Stimulated activated naive CD8-positive, alpha-beta T cell treated with anti-CD3 and anti-CD28 coated beads, Interleukin-15, Interleukin-2, amounts not matched to agents 100 U/mL and 50 U/mL, for 24 hours (primary cell): Measurements from ENCODE around the gene PPP4C.

ENCODE experiments used
- ATAC-seq: fragments of 150-1000 bp; cut with Tn5 transposase; one replicate; pipeline ENCODE4 v1.10.0; 2021
- DNase-seq: peaks from one replicate; pipeline ENCODE4 v3.0.0; 2021

The PPP4C gene

GRCh38 chr16:30082545-30083090, 6.8 kb downstream of the PPP4C start:
- ATAC-seq = no peak
- no peak for DNase-seq

- DNase-seq (no peak), ATAC-seq (no peak)
These were observed 7.6 kb downstream of the PPP4C start for GRCh38 chr16:30083216-30084055.

DNA sequence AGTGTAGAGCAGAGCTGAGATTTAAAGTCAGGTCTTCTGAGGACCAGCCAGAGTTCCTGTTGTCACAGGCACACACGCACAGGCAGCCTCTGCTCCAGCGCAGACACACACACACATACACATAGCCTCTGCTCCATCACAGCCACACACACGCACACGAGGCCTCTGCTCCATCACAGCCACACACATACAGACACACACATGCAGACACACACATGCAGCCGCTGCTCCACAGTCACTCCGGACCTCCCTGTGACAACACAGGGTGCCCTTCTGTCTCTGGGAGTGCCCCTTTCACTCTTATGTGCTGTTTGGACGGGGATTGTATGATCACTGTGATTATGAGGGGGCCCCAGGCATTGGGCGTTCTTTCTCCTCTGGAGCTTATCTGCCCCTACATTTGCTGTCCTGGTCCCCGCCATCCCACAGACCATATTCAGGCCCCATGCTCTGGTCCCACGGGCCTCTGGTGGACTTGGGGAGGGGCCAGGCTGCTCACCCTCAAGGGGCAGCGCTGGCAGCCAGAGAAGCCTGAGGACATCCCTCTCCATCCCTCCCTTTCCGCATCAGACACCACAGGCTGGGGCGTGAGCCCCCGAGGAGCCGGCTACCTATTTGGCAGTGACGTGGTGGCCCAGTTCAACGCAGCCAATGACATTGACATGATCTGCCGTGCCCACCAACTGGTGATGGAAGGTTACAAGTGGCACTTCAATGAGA, 8.5 kb downstream of the PPP4C start:
- no peak for ATAC-seq
- DNase-seq = no peak

GRCh38 chr16:30084816-30085159, 9.0 kb downstream of the PPP4C start:
- DNase-seq = no peak
- no peak for ATAC-seq

GRCh38 chr16:30085247-30085646, 9.5 kb downstream of the PPP4C start:
- DNase-seq = no peak
- no peak for ATAC-seq

DNA sequence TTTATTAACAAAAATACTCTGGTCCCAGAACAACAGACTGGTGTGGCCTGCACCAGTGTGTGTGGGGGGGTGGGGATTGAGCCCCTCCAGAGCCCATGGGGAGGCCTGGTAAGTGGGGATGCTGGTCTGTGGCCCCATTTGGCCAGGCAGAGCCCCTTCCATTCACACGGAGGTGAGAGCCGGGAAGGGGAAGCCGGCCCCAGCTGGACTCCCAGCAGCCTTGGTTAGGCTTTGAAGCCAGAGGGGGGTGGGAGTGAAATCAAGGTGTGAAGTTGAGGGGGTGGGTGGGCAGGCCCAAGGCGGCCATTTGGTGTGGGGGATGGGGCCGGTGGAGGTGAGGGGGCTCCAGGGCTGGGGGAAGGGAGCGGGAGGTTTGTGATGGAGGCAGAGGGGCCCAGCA, 10.0 kb downstream of the PPP4C start:
- DNase-seq = no peak
- no peak for ATAC-seq

- ATAC-seq = no peak
- DNase-seq = no peak
These were observed 10.7 kb downstream of the PPP4C start for GRCh38 chr16:30086291-30087140.

DNA sequence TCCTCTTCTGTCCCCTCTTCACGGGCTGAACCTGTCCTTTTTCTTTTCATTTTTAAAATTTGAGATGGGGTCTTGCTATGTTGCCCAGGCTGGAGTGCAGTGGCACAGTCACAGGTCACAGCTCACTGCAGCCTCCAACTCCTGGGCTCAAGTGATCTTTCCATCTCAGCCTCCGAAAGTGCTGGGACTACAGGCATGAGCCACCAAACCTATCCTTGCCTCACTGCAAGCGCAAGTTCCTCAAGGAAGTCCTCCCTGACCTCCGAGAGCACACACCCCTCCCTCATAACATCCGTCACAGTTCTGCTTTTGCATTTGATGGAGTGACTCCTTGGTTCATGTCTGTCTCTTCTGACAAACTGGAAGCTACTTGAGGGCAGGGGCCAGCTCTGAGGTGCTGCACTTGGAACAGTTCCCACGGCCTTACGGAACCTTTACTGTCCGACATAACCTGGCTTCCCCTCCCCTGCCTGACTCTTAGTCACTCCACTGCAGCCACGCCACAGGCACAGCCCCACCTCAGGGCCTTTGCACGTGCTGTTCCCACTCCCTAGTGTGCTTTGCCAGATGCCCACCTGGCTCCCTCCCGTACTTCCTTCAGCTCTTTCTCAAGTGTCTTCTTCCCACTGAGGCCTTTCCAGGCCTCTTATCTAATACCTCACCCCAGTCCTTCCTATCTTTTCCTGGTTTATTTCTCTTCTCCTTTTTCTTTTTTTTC, 11.5 kb downstream of the PPP4C start:
- ATAC-seq (no peak), DNase-seq (no peak)

- DNase-seq = no peak
- no peak for ATAC-seq
These were observed 12.5 kb downstream of the PPP4C start for GRCh38 chr16:30088237-30088831.

DNA sequence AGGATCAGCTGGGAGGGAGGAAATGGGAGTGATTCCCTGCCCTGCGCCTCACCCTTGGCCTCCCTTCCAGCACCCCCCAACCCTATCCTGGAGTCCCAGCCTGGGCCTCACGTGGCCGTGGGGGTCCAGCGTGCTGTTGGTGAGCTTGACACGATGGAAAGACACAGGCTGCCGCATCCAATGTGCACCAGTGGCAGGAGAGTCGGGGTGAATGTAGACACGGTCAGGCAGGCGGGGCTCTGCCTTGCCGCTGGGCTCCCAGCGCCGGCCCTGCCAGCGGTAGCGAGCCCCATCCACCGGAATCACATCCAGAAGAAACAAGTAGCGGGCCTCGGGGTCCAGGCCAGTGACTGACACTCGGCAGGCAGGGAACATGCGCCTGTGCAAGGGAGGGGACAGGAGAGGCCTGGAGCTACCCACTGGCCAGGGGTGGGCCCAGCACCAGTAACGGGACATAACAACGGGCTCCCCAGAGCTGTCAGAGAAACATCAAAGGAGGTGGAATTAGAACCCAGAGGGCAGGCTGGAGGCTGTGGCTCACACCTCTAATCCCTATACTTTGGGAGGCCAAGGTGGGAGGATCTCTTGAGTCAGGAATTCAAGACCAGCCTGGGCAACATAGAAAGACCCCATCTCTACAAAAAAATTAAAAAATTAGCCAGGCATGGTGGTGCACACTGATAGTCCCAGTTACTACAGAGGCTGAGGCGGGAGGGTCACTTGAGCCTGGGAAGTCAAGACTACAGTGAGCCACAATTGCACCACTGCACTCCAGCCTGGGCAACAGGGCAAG, 13.2 kb downstream of the PPP4C start:
- ATAC-seq = no peak
- no peak for DNase-seq

- ATAC-seq (no peak), DNase-seq (no peak)
These were observed 15.0 kb downstream of the PPP4C start for GRCh38 chr16:30090610-30091331.

DNA sequence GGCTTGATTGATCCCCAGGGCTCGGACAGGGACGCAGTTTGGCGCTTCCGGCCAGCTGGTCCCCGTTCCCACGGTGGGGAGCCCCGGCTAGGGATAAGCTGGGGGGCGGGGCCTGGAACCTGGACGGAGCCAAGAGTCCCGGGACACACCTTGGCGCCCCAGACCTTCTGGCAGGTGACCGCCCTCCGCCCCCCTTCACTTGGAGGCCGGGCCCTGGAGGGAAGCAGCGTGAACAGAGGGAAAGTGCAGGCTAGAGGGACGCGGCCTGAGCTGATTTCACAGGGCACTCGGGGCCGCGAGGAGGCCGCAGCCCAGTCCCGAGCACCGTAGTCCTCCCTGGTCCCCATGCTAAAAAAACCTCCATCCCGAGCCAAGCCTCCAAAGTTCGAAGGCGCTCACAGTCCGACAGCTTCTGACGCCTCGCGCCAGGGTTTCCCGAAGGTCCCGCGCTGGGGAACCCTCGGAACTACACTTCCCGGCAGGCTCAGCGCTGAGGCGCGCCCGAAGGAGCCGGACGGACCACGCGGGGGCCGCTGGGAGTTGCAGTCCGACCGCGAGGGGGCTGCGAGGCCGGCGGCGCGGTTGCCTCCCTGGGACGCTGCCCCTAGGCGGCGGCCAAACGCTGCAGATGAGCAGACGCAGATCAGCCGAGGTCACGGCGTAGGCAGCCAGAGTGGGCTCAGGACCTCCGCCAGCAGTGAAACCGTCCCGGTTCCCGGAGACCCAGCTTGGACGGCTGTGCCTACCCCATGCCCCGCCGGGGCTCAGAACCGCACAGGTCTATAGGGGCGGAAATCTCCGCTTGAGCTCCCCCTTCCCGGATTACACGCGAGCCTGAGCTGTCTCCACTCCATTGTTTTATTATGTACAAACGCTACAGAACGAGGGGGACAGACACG, 15.9 kb downstream of the PPP4C start, which contains the start of gene TBX6:
TSS of gene TBX6 (minus strand) at position 451 of the 899 bp plus-strand sequence. CDS start 731 bp downstream, outside the sequence.
- peak; percentile 88 for ATAC-seq
- peak; percentile 96 for DNase-seq

DNA sequence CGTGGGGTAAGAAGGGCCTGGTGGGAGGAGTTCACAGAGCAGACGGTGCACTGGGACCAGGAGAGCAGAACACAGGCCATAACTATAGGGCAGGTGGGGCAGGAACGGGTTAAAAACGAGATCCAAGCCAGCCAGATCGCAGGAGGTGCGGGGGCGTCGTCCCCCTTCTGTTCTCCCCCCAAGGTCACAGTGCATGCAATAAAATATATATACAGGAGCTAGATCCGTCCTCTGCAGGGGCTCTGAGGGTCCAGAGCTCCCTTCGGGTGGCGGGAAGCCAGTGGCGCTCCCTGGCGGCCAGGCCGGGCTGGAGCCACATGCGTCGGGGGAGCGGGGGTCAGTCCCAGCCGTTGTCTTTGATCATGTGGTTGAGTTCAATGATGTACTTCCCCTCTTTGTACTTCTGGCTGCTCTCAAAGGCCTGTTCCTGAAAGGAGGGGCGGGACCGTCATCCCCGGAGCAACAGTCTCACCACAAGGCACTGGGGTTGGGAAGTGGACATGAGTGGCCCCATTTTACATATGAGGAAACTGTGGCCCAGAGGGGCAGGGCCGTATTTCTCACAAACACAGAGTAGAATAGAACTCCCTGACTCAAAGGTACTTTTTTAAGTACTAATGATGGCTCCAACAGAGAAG, 16.7 kb downstream of the PPP4C start:
- DNase-seq = peak; percentile 89

GRCh38 chr16:30094541-30095165, 18.9 kb downstream of the PPP4C start:
- ATAC-seq (no peak), DNase-seq (no peak)

More for the DNA sequence above, 16.7 kb downstream of the PPP4C start:
- peak; percentile 52 for ATAC-seq

DNA sequence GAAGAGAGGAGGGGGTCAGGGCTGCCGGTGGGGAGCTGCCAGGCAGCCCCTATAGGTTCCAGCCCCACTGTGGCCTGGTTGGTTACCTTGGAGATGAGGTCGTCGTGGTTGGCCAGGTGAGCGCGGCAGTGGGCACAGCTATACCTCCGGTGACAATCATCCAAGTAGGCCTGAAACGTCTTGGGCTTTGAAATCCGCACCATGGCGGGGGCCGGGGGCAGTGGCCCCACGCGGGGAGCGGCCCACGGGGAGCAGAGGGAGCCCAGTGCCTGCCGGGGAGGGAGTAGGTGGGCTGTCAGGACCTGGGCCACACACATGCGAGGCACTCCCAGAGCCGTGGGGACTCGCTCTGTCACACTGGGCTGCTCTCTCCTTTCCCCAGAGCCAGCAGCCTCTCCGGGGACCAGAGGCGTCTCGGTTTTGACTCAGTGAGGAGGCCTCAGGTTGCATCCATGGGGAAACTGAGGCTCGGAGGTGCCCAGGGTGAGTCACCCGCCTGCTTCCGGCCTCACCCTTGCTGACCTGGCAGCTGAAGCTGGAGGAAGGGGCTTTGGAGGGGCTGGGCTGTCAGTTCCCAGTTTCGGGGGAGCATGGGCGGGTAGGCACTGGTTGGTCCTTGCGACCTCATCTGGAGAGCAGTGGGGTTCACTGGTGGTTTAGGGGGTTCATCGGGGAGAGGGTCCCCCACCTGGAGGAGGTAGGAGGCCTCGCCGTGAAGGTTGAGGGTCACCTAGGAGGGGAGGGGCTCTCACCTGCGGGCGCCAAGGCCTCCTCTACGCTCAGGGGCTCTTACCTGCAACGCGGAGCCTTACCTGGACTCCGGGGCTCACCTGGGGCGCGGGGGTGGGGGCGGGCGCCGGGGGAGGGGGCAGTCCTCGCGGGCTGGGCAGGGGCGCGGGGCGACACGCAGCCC, 19.6 kb downstream of the PPP4C start:
- ATAC-seq (no peak), DNase-seq (no peak)

DNA sequence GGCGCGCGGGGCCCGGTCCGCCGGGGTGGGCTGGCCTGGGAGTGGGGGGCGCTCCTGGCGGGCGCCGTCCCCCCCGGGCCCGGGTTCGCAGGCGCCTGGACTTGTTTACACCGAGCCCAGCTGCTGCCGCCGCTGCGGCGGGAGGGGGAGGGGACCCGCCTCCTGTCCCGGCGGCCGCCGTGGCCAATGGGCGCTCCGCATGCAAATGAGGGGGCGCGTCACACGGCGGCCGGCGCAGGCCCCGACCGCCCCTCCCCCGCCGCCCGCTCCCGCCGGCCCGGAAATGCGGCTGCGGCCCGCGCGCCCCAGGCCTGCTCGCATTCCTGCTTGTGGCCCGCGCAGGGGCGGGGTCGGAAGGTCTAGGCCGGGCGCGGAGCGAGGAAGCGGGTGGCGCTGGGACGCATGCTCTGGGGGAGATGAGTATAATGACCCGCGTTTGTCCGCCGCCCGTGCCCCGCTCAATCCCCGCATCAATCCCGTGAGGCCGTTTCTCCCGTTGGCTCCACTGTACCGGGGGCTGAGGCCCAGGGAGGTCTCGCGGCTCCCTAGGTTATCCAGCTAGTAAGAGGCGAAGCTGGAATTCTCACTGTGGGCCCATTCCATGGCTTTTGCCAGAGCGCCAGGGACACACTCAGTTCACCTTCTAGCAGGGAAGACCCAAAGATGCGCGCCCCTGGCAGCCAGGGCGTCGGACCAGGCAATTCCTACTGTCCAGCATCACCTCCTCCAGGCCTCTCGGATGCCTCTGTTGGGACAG, 20.5 kb downstream of the PPP4C start, which contains the start of gene YPEL3:
TSS of gene YPEL3 (minus strand) at position 109 of the 757 bp plus-strand sequence. CDS start 731 bp downstream, outside the sequence.
- peak; percentile 91 for DNase-seq
- peak; percentile 29 for ATAC-seq
